Activated CD8-positive, alpha-beta memory T cell treated with anti-CD3 and anti-CD28 coated beads for 24 hours (primary cell): ENCODE data around the gene NAA20.
"Not testable (repeated sequence)": the region's sequence is repeated elsewhere in the genome, so short reads cannot be mapped to it uniquely, and the experiment has no call there.

Experiments
- DNase-seq: peaks from one replicate; pipeline ENCODE4 v3.0.0-alpha.2; 2020

NAA20 gene

GRCh38 chr20:19992996-19993908, 23.9 kb upstream of the NAA20 start:
- DNase-seq: no peak

- no peak for DNase-seq
Measured at GRCh38 chr20:19993958-19994669, 23.0 kb upstream of the NAA20 start.

- no peak for DNase-seq
Measured at GRCh38 chr20:19995220-19995863, 21.8 kb upstream of the NAA20 start.

GRCh38 chr20:19996222-19996621, 20.9 kb upstream of the NAA20 start:
- DNase-seq: no peak

GRCh38 chr20:19996917-19997316, 20.2 kb upstream of the NAA20 start:
- DNase-seq: no peak

DNA sequence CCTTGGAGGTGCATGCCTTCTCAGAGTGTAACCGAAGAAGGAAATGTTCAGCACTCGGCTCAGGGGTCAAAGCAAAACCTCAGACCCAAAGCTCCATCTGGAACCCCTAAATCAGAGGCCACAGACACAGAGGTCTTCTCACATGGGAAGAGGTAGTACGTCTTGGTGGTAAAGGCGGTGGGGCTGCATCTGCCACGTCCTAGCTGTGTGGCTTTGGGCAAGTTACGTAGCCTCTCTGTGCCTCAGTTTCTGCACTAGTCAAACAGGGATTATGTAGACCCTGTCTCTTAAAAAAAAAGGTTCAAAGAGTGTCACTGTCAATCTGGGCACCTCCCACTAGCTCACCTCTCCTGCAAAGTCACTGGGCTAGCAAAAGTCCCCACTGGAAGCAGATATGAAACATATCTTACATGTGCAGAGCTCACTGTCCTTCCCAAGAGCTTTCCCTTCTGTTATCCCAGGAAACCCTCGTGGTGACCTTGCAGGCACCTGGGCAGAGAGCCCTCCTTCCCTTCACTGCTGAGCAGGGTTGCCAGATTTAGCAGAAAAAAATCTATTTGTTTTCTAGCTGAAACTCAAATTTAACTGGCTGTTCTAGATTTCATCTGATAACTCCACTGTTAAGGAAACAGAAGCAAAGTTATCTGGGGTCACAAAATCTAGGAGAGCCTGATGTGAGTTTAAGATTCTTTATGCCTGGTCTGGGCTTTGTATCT, 18.0 kb upstream of the NAA20 start:
- no peak for DNase-seq

DNA sequence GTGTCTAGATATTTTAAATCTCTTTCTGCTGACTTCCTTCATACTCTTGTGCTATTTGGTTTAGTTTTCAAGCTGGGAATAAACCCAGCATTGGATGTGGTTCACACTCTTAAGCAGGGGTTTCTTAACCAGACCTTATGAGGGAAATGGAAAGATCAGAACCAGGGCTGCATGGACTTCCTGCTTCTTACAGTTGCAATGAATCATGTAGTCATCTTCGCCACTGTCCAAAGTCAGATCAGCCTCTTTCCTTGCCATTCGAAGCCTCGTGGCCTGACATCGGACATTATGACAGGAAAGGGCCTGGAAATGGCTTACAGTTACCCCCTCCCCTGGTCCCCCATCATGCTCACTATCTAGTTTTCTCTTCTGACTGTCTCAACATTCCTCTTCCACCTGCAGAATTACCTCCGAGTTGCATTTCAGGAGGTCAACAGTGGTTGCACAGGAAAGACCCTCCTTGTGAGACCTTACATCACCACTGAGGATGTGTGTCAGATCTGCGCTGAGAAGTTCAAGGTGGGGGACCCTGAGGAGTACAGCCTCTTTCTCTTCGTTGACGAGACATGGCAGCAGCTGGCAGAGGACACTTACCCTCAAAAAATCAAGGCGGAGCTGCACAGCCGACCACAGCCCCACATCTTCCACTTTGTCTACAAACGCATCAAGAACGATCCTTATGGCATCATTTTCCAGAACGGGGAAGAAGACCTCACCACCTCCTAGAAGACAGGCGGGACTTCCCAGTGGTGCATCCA, 16.8 kb upstream of the NAA20 start:
- no peak for DNase-seq

GRCh38 chr20:20002101-20002998, 14.8 kb upstream of the NAA20 start:
- DNase-seq: no peak

- DNase-seq: no peak
Measured at GRCh38 chr20:20003031-20003954, 13.9 kb upstream of the NAA20 start.

GRCh38 chr20:20003955-20004322, 13.2 kb upstream of the NAA20 start:
- not testable (repeated sequence) for DNase-seq

DNA sequence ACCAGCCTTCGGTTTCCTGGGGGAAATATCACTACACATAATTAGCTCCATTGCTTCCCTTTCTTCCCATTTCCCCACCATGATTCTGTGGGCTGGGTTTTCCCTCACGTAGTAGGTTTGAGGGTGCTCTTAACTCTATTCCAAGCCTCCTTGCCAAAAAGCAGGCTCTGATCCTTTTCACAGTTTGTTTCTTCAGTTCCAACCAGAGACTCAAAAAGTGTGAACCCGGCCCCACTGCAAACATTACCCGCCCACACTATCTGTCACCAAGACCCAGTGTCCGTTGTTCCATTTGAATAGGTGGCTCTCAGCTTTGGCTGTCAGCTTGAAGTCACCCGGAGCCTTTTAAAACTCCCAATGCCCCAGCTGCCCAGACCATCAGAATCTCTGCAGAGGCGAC, 11.8 kb upstream of the NAA20 start:
- no peak for DNase-seq

DNA sequence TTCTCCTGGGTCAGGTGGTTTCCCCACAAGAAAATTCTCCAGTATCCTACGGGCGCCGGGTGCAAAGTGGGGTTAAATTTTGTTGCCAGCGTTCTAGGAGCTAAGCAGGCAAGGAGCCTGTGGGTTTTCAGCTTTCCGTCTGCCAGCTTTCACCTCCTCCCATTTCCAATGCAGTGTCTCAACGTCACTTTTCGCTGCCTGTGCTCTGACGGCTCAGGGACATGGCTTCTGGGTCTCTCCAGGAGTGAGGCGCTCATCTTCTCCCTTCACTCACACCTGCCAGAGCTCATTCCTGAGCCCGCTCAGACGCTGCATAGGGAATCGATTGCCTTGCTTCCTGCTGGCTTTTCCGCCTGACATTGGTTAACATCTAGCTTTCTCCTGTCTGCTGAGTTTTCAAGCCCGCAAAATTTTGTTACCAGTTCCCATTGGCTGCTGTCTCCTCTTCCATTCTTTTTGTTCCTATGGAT, 7.3 kb upstream of the NAA20 start:
- DNase-seq: no peak

DNA sequence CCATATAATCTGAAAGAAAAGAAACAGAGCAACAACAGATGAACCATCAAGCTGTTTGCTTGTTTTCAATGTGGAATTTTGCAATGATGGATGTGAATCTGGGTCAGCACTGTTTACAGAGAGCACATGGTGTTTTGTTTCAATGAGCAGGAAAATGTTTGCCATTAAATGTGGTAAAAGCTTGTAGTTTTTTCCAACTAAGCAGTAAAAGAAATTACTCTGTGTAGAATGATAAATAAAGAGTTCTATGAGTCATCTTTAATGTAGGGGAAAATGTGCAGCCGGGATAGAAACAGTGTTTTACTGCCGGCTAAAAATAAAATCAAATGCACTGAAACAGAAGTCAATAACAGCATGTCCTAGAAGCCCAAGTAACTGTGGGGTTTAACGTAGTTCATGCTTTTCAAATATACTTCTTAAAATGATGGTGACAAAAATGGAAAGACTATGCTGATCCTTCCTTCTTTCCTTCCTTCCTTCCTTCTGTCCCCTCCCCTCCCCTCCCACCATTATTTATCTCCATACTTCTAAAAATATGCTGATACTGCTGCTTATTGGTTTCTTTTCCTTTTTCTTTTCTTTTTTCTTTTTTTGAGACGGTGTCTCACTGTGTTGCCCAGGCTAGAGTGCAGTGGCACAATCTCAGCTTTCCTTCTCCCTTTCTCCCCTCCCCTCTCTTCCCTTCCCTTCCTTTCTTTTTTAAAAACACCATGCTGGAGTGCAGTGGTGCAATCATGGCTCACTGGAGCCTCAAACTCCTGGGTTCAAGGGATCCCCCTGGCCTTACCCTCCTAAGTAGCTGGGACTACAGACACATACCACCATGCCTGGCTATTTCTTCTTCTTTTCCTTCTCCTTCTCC, 6.3 kb upstream of the NAA20 start:
- DNase-seq: no peak

- DNase-seq: no peak
Measured at GRCh38 chr20:20012541-20012940, 4.6 kb upstream of the NAA20 start.

DNA sequence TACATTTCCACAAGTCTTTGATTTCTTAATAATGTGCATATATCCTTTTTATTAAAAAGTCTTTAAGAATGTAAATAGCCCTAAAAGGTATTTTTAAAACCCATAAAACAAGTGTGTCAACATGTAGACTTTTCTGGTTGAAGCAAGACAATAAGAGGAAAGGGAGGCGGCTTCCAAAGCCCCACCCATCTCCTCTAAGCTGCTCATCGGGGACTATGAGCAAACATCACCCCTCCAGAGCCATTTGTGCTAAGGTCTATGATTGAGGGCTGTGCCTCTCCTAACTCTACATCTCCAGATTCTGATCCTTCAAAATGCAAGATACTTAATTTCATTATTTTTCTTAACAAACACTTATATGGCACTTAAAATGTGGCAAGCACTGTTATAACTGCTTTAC, 2.5 kb upstream of the NAA20 start:
- DNase-seq: no peak

DNA sequence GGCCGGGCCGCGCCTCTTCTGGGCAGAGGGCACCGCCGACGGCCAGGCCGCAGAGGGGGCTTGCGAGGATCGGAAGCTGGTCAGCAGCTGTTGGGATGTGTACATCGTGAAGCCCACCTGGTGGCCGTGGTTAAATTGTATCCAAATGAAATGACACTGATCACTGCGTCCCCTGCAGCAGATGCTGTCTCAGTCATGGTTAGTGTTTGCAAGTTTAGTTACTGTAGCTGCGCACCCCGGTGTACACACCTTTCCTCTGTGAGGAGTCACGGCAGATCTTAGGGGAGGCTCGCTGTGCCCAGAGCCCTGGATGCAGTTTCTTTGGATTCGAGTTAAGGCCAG, 653 bp downstream of the NAA20 start:
- DNase-seq: no peak

DNA sequence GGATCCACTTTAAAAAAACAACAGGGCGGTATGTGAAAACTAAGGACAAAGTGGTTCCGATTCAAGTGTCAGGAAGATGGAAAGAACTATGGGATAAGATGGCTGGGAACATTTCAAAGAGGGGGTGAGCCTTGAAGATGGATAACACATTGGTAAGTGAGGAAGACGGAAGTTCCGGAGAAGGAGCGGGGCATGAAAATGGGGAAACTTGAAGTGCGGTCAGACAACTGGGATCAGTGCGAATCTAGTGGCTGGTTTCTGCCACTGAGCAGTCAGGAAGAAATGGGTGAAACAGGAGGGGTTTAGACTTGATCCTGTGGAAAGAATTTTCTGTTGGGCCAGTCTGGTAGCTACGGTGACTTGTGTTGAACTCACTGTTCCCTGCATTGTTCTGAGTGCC, 1.2 kb downstream of the NAA20 start:
- DNase-seq: no peak

- DNase-seq: no peak
Measured at GRCh38 chr20:20019123-20019522, 2.0 kb downstream of the NAA20 start.

DNA sequence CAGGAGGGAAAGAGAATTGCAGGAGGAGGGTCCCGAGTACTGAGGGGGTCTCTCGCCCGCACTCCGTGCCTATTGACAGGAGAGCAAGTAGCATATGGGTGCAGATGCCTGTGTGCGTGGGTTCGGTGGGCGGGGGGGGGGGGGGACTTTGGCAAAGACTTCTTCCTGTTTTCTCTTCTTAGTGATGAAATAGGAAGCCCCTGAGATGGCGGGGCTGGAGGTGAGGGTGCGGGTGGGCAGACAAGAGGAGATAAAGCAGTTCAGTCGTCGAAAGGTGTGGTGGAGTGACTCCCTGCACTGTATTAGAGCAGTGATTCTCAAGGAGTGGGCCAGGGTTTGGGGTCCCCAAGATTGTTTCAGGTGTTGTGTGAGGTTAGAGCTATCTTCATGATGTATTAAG, 3.7 kb downstream of the NAA20 start:
- no peak for DNase-seq
